PC-3 (cell line): ENCODE data around the gene GPR176. TPM values are rescaled to one million over a fixed set of nuclear protein-coding genes. Genes with fewer than 3 reads are reported as not detected.
A peak's percentile ranks its signal among the peaks of the same experiment; 100 is the strongest.

Experiments
- ATAC-seq: fragments of 200-7000 bp; cut with Tn5 transposase; 2 replicates; pipeline ENCODE4 v1.9.1; 2020; ENCODE audit warnings: mild to moderate bottlenecking, moderate library complexity
- BruUV-seq: library from RNA; stranded (reverse); fragments of 400-500 nt; replicated peaks from 2 replicates; lab custom pipeline; 2021; lab: Mats Ljungman, UMichigan
- CTCF ChIA-PET: fragments of 300-600 bp; sonication (Branson Sonifier 250); formaldehyde crosslinking; loops from one replicate; lab custom pipeline; 2022; ENCODE audit warnings: antibody characterized with exemption; lab: Charles Lee
- POLR2A ChIA-PET: fragments of 300-600 bp; sonication (Branson Sonifier 250); formaldehyde crosslinking; loops from one replicate; lab custom pipeline; 2022; ENCODE audit warnings: antibody characterized with exemption; ENCODE audit not compliant: unreplicated experiment; lab: Charles Lee
- DNase-seq: peaks from one replicate; pipeline ENCODE4 v3.0.0-alpha.2; 2015
- H2AFZ ChIP-seq: fragments of 300-600 bp; sonication (generic); 2 replicates; pipeline ENCODE4 v1.6.0; 2016; ENCODE audit warnings: antibody characterized with exemption, low read length
- H3F3A ChIP-seq: fragments of 300-600 bp; sonication (generic); one replicate; pipeline ENCODE4 v1.6.0; 2017; ENCODE audit warnings: antibody characterized with exemption, low read length, control low read depth, mild to moderate bottlenecking; ENCODE audit not compliant: unreplicated experiment
- H3K27ac ChIP-seq: fragments of 300-600 bp; sonication (generic); 2 replicates; pipeline ENCODE4 v1.5.1; 2016; ENCODE audit warnings: mild to moderate bottlenecking, low read length
- H3K27me3 ChIP-seq: fragments of 300-600 bp; sonication (generic); 2 replicates; pipeline ENCODE4 v1.6.1; 2016; ENCODE audit warnings: low read length, mixed read lengths
- H3K36me3 ChIP-seq: fragments of 300-600 bp; sonication (generic); 2 replicates; pipeline ENCODE4 v1.6.1; 2016; ENCODE audit warnings: low read depth, mixed run types, low read length, mixed read lengths
- H3K4me1 ChIP-seq: fragments of 300-600 bp; sonication (generic); 2 replicates; pipeline ENCODE4 v1.5.1; 2016; ENCODE audit warnings: low read length; ENCODE audit not compliant: insufficient read depth
- H3K4me2 ChIP-seq: fragments of 300-600 bp; sonication (generic); 2 replicates; pipeline ENCODE4 v1.6.0; 2016; ENCODE audit warnings: low read length
- H3K4me3 ChIP-seq: fragments of 300-600 bp; sonication (generic); 2 replicates; pipeline ENCODE4 v1.5.1; 2016; ENCODE audit warnings: mild to moderate bottlenecking, low read length, mixed read lengths
- H3K79me2 ChIP-seq: fragments of 300-600 bp; sonication (generic); 2 replicates; pipeline ENCODE4 v1.6.1; 2017; ENCODE audit warnings: low read length, mixed read lengths
- H3K9ac ChIP-seq: fragments of 300-600 bp; sonication (generic); 2 replicates; pipeline ENCODE4 v1.6.0; 2016; ENCODE audit warnings: mild to moderate bottlenecking, low read length
- H3K9me2 ChIP-seq: fragments of 300-600 bp; sonication (generic); replicated peaks from 2 replicates; pipeline ENCODE4 v1.6.1; 2016; ENCODE audit warnings: mixed run types, low read length, mixed read lengths
- H3K9me3 ChIP-seq: fragments of 300-600 bp; sonication (generic); 2 replicates; pipeline ENCODE4 v1.6.1; 2016; ENCODE audit warnings: low read length, mixed read lengths
- H4K20me1 ChIP-seq: fragments of 300-600 bp; sonication (generic); 2 replicates; pipeline ENCODE4 v1.6.1; 2016; ENCODE audit warnings: low read length, mixed read lengths
- CTCF ChIP-seq: fragments of 300-600 bp; sonication (generic); conservative IDR thresholded peaks from 2 replicates; pipeline ENCODE4 v1.5.1; 2017; ENCODE audit warnings: antibody characterized with exemption, low read depth, mild to moderate bottlenecking, low read length
- EZH2 ChIP-seq: fragments of 300-600 bp; sonication (generic); IDR thresholded peaks from one replicate; pipeline ENCODE4 v1.6.1; 2017; ENCODE audit warnings: antibody characterized with exemption, mild to moderate bottlenecking, low read length; ENCODE audit not compliant: unreplicated experiment
- EZH2phosphoT487 ChIP-seq: fragments of 300-600 bp; sonication (generic); IDR thresholded peaks from 2 replicates; pipeline ENCODE4 v1.6.1; 2018; ENCODE audit warnings: mild to moderate bottlenecking, antibody characterized with exemption, low read length, borderline replicate concordance
- intact Hi-C: fragments of 100-400 bp; cut with micrococcal nuclease; formaldehyde crosslinking; loops from 2 replicates; pipeline ENCODE4 v1.9.0; 2023
- total RNA-seq: library from RNA; depleted of rRNA; stranded (reverse); fragments of >200 nt; gene quantifications from 2 replicates; pipeline ENCODE4 v1.2.3, GENCODE V29; 2014

Gene GPR176
- total RNA-seq, 1 experiment from 2014 or later, result 27.8 TPM

DNA sequence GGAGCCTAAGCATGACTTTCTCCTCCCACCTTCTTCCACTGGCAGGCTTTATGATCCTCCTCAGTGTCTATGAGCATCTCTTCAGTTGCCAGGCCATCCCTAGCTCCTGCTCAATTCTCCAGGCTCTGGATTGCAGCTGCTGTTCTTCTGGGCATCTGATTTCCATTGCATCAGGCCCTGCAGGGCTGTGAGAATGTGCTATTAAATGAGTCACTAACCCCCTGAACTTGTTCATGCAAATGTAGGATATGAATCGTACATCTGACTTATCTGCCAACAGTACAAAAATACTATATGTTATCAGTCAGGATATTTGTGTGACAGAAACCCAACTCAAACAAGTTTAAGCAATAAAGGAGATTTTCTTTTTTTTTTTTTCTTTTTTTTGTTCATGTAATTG, 11.9 kb downstream of the GPR176 start:
- Histone ChIP-seq H3K4me3 (no peak overlapping the region), H3K9ac (no peak overlapping the region), H2AFZ (no peak overlapping the region), H3K4me2 (peak overlapping the region; percentile 48), H3K27ac (peak overlapping the region; percentile 54), H3K27me3 (no peaks in the 10 kb centered on the region), H3K79me2 (peaks cover 43% of the 10 kb centered on the region), H3K36me3 (no peaks in the 10 kb centered on the region), H3K9me3 (no peaks in the 10 kb centered on the region), H3K4me1 (peaks cover 14% of the 10 kb centered on the region), H4K20me1 (no peaks in the 10 kb centered on the region), H3F3A (no peaks in the 10 kb centered on the region), H3K9me2 (no peaks in the 10 kb centered on the region)
- POLR2A ChIA-PET, result interaction anchor here (0.5 to 0.7 kb wide), 3 partner anchors 25 to 514 kb away, joined by 3 to 7 read pairs (median 6); partner anchors contain the start of gene EIF2AK4
- ATAC-seq (peak; percentile 98), DNase-seq (peak; percentile 82)
- no TSS peak for BruUV-seq
- CTCF ChIA-PET, result interaction anchor here (0.6 to 0.8 kb wide), 2 partner anchors 15 to 20 kb away, joined by 3 to 5 read pairs; no protein-coding TSS in a partner anchor
- TF ChIP-seq EZH2, result no peak
- TF ChIP-seq EZH2phosphoT487, result no peak
- no peak for TF ChIP-seq CTCF
- intact Hi-C loops, result loop anchor here (1.0 kb wide), 1 partner anchor 20 kb away; no protein-coding TSS in a partner anchor

- no TSS peak for BruUV-seq
- TF ChIP-seq EZH2phosphoT487 (no peak), CTCF (no peak), EZH2 (no peak)
These were observed 12.8 kb downstream of the GPR176 start for GRCh38 chr15:39907216-39907615.

DNA sequence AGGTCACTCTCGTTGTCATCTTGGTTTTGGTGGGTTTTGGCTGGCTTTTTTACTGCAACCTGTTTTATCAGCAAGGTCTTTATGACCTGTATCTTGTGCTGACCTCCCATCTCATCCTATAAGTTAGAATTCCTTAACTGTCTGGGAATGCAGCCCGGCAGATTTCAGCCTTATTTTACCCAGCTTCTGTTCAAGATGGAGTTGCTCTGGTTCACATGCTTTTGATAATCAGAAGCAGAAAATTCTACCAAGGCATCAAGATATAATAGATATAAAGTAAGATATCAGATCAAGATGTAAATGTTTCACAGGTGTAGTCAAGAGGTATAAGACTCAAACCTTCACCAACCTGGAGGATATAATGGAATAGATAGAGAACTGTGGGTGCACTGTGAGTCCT, 16.0 kb downstream of the GPR176 start:
- intact Hi-C loops, result no loop called here
- DNase-seq (no peak), ATAC-seq (no peak)
- BruUV-seq, result no TSS peak
- Histone ChIP-seq H2AFZ (no peak overlapping the region), H3K27me3 (no peaks in the 10 kb centered on the region), H3K4me1 (peaks cover 14% of the 10 kb centered on the region), H3K9me3 (no peaks in the 10 kb centered on the region), H4K20me1 (no peaks in the 10 kb centered on the region), H3K9ac (no peak overlapping the region), H3K36me3 (no peaks in the 10 kb centered on the region), H3K4me3 (no peak overlapping the region), H3K79me2 (peaks cover 18% of the 10 kb centered on the region), H3F3A (no peaks in the 10 kb centered on the region), H3K9me2 (no peaks in the 10 kb centered on the region), H3K27ac (no peak overlapping the region), H3K4me2 (no peak overlapping the region)
- ChIA-PET CTCF (no interaction called here), POLR2A (no interaction called here)
- TF ChIP-seq CTCF (no peak), EZH2 (no peak)

More at GRCh38 chr15:39907216-39907615, 12.8 kb downstream of the GPR176 start:
- Histone ChIP-seq H3K4me1 (peaks cover 14% of the 10 kb centered on the region), H3K27me3 (no peaks in the 10 kb centered on the region), H3K27ac (no peak overlapping the region), H3K79me2 (peaks cover 34% of the 10 kb centered on the region), H3F3A (no peaks in the 10 kb centered on the region), H3K4me3 (no peak overlapping the region), H3K9ac (no peak overlapping the region), H3K9me2 (no peaks in the 10 kb centered on the region), H3K4me2 (no peak overlapping the region), H2AFZ (no peak overlapping the region), H3K9me3 (no peaks in the 10 kb centered on the region), H3K36me3 (no peaks in the 10 kb centered on the region), H4K20me1 (no peaks in the 10 kb centered on the region)
- ChIA-PET POLR2A (interaction anchor here (0.5 kb wide), 1 partner anchor 15 kb away, joined by 3 read pairs; no protein-coding TSS in a partner anchor), CTCF (interaction anchor here (0.8 kb wide), 1 partner anchor 19 kb away, joined by 5 read pairs; no protein-coding TSS in a partner anchor)
- ATAC-seq, result no peak
- DNase-seq, result no peak
- intact Hi-C loops, result no loop called here
